Stimulated activated CD8-positive, alpha-beta memory T cell treated with anti-CD3 and anti-CD28 coated beads, Interleukin-12 subunit alpha, Interleukin-12 subunit beta, amount 100 ng/mL, for 24 hours (primary cell): ENCODE measurements around the gene SPHK1.

Experiments
- DNase-seq: peaks from one replicate; pipeline ENCODE4 v3.0.0-alpha.2; 2020; ENCODE audit errors: extremely low read depth

Gene SPHK1

GRCh38 chr17:76407509-76407908 lies 23.1 kb downstream of the SPHK1 start:
- no peak for DNase-seq

DNA sequence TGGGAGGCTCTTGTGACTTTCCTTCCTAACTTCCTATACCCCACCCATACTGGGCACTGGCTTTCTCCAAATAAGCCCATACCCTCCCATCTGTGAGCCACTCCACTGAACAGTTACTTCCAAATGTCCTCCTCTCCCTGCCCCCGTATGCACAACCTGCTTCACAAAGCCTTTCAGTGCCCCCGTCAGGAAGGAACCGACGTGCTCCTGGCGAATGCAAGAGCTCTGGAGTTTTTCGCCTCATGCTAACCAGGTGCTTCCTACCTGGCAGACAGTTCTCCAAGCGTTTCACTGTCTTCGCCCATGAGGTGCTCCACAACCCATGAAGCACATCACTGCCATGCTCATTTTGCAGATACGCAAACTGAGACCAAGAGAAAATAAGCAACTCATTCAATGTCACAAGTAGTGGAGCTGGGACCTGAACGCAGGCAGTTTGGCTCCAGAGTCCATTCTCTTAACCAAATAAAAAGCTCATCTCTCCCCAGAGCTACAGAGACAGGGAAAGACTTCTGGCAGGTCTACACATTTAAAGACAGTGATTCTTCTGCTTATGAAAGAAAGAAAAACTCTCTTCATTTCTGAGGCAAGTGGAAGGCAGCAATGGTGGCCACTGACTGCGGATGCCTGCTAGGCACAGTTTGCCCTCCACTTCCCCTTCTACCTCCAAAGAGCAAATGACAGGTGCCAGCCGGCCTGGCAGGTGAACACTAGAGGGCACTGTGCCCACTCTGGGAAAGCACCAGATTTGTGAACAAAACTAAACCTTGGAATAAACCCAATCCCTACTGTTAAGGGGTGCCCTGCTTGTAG lies 23.8 kb downstream of the SPHK1 start:
- no peak for DNase-seq

DNA sequence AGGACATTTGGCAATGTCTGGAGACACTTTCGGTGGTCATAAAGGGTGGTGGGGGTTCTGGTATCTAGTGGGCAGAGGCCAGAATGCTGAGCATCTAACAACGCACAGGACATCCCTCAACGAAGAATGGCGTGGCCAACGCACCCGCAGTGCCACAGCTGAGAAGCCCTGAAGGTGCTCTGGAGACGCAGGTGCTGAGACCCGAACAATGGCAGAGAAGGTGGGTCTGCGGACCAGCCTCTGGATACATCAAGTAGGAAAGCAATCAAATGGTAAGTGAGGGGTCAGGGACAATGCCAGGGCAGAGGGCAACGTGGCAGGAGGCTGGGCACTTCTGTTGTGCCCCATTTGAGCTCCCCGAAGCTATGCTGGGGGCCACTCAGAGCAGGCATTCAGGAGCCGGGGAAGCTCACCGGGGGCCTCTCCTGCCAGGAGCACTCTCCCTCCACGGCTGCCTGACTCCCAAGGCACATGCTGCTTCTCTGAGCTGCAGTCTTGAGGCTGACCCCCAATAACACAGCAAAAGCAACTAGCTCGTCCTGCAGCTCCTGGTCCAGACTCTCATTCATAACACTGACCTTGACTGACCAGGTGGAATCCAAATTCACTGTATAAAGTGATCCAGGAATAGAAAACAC lies 26.0 kb downstream of the SPHK1 start:
- no peak for DNase-seq

DNA sequence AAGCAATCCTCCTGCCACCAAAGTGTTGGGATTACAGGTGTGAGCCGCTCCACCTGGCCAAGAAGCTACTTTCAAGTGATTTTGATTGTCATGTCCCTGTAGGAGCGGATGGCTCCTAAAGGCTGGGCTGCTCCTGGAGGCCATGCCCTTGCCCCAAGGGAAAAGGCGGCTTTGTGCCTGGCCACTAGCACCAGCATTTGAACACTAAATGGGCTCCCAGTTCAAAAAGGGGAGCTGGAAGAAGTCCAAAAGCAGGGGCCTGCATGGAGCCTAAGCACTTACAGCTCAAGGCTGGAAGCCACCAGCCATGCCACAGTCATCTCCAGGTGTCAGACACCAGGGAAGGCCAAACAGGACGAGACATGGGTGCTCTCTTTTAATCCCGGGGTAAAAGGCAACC lies 26.8 kb downstream of the SPHK1 start:
- DNase-seq, result no peak

DNA sequence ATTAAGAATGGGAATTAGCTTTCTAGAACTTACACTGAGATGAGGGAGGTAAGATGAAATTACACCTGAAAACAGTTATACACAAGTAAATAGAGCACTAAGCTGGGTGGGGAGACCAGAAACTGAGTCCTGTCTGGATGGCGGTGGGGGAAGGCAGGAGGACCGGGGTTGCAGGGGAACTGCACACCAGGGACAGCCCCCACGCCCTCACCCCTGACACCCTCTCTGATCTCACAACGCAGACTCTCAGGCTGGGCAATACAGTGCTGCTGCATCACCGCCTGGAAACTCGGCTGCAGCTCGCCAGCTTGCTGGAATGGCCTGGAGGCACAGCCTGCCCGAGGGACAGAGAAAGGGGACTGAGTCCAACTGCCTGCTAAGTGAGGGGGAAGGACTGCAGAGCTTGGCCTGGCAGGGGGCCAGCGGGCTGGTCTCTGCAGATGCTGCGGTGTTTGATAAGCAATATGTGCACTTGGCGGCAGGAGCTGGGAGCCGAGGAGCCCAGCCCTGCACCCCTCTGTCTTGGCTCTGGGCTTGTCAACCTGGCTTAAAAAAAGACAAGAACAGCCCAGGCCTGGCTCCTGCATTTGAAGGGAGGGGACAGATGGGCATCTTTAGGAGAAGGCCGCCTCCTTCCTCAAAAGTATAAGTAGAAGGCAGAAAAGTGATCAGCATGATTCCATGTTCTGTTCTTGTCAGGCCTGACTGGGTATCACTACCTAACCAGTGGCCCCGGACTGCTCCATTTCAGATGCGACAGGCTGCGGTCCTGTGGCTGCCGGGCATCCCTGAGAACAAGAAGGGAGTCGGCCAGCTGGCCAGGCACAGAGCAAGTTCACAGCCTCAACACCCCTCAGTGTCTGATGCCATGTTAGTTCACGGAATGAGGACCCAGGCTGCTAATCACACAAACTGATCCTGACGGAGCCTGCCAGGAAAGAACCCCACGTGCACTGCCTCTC lies 30.2 kb downstream of the SPHK1 start:
- DNase-seq, result no peak

- DNase-seq, result no peak
Measured at GRCh38 chr17:76415786-76416185, 31.4 kb downstream of the SPHK1 start.

GRCh38 chr17:76416457-76416856 lies 32.0 kb downstream of the SPHK1 start:
- no peak for DNase-seq

DNA sequence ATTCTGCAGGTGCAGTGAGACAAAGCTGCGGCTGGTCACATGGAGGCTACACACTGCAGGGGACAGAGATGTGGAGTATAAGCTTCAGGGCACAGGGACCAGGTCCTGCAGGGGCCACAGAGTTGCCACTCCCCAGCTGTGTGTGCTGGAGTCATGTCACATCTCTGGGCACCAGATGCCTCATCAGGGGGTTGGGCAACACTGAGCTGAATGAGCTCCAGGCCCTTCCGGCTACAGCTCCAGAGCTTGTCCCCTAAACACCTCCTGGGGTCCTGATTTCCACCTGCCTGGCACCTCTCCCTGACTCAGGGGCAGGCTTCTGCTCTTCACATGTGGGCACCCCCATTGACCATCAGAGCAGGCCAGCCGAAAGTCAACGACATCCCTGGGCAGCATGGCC lies 32.5 kb downstream of the SPHK1 start:
- no peak for DNase-seq

GRCh38 chr17:76417499-76418143 lies 33.2 kb downstream of the SPHK1 start:
- no peak for DNase-seq

- DNase-seq, result no peak
Measured at GRCh38 chr17:76419576-76420260, 35.3 kb downstream of the SPHK1 start.

GRCh38 chr17:76420356-76421043 lies 36.1 kb downstream of the SPHK1 start:
- no peak for DNase-seq

GRCh38 chr17:76421044-76421407 lies 36.6 kb downstream of the SPHK1 start:
- DNase-seq, result no peak

GRCh38 chr17:76422406-76422805 lies 38.0 kb downstream of the SPHK1 start:
- no peak for DNase-seq

GRCh38 chr17:76422860-76423259 lies 38.5 kb downstream of the SPHK1 start:
- no peak for DNase-seq

DNA sequence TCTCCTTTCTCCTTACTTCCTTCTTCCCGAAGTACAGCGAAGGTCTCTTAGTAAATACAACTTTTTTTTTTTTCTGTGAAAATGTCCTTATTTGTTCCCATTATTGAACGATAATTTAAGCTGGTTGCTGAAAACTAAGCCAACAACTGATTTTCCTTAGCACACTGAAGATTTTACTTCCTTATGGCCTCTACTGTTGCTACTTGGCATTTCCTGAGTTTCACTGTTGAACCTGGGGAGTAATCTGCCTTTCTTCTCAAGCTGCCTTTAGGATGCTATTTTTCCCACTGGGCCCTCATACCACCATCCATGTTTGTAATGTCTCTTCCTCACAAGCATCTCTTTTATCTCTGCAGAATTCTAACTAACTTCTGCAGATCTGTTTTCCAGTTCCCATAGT lies 42.4 kb downstream of the SPHK1 start:
- no peak for DNase-seq

GRCh38 chr17:76427501-76428231 lies 43.3 kb downstream of the SPHK1 start:
- no peak for DNase-seq

- no peak for DNase-seq
Measured at GRCh38 chr17:76428511-76428910, 44.1 kb downstream of the SPHK1 start.

DNA sequence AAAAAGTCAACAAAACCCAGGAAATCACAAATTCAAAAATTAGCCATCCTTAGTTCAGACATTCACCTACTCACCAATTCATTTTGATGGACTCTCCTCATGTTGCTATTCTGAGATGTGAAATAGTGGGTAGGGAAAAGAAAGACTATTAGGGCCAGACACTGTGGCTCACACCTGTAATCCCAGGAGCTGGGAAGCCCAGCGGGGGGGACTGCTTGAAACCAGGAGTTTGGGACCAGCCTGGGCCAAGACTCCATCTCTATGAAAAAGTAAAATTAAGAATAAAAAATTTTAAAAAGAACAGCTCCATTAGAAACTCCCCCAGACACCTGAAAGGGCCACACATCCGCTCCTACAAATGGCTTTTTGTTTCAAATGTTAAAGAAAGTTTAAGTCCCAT lies 47.1 kb downstream of the SPHK1 start:
- no peak for DNase-seq

DNA sequence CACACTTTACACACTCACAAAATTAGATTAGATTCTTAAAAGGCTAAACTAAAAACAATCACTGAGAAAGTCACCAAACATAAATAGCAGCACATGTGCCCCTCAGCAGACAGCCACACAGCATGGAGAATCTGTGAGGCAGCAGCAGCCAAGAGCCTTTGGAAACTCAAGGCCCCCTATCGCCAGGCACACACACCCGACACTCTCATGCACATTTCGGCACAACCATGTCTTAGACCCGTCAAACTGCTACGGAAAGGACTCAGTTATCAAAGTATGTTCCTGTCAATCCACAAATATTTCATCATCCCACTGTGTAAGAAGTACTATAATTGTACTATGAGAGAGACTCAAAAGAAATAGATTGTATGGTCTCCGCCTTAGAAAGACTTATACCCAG lies 47.6 kb downstream of the SPHK1 start:
- DNase-seq, result no peak

- no peak for DNase-seq
Measured at GRCh38 chr17:76432712-76433336, 48.4 kb downstream of the SPHK1 start.
